Lung (tissue), 12 donors: ENCODE data around the gene PTTG1. TPM values are rescaled to one million over a fixed set of nuclear protein-coding genes. Genes with fewer than 3 reads are reported as not detected.
"Not testable (repeated sequence)": the region's sequence is repeated elsewhere in the genome, so short reads cannot be mapped to it uniquely, and the experiment has no call there.

ENCODE experiments used
- ATAC-seq: fragments of 200-7000 bp; cut with Tn5 transposase; one replicate; pipeline ENCODE4 v1.9.1; 2020; ENCODE audit warnings: moderate number of reproducible peaks; ENCODE audit not compliant: insufficient read depth, low FRiP score
- DNase-seq, 3 donors: peaks; one replicate each; pipeline ENCODE4 v3.0.0-alpha.2; 2013 to 2017
- H3K27ac ChIP-seq, 2 donors: one replicate each; pipeline ENCODE4 v1.5.1; 2013; ENCODE audit warnings: mild to moderate bottlenecking in 2 of 2, moderate library complexity in 2 of 2, control low read depth in 1 of 2, inconsistent platforms in 1 of 2, low read depth in 1 of 2, low read length in 1 of 2
- H3K27me3 ChIP-seq, 3 donors: one replicate each; pipeline ENCODE4 v1.5.1; 2013; ENCODE audit warnings: low read length in 2 of 3; ENCODE audit not compliant: control insufficient read depth in 3 of 3, insufficient read depth in 3 of 3
- H3K36me3 ChIP-seq, 4 donors: one replicate each; pipeline ENCODE4 v1.5.1; 2013; ENCODE audit warnings: low read length in 4 of 4, mild to moderate bottlenecking in 1 of 4, moderate library complexity in 1 of 4; ENCODE audit not compliant: control insufficient read depth in 4 of 4, insufficient read depth in 4 of 4
- H3K4me1 ChIP-seq, 5 donors: one replicate each; pipeline ENCODE4 v1.5.1; 2013; ENCODE audit warnings: low read length in 5 of 5, mild to moderate bottlenecking in 2 of 5, moderate library complexity in 1 of 5; ENCODE audit not compliant: control insufficient read depth in 5 of 5, insufficient read depth in 5 of 5
- H3K4me3 ChIP-seq: one replicate; pipeline ENCODE4 v1.5.1; 2013; ENCODE audit warnings: mild to moderate bottlenecking, control low read depth, moderate library complexity
- H3K9ac ChIP-seq, 2 donors: one replicate each; pipeline ENCODE4 v1.5.1; 2013; ENCODE audit warnings: low read length in 2 of 2, control low read depth in 1 of 2; ENCODE audit not compliant: insufficient read depth in 1 of 2
- H3K9me3 ChIP-seq, 4 donors: one replicate each; pipeline ENCODE4 v1.5.1; 2013; ENCODE audit warnings: low read length in 3 of 4, mild to moderate bottlenecking in 1 of 4, moderate library complexity in 1 of 4; ENCODE audit not compliant: control insufficient read depth in 4 of 4, insufficient read depth in 3 of 4
- CTCF ChIP-seq: IDR thresholded peaks from 2 replicates; pipeline ENCODE4 v1.5.1; 2012; ENCODE audit warnings: mild to moderate bottlenecking; ENCODE audit errors: control extremely low read depth, extremely low read depth
- WGBS, 2 donors: extraction: QIAGEN DNeasy Blood & Tissue Kit; methylation state at CpG; one replicate each; pipeline ENCODE4 v1.1.7; 2013; 5-methylcytosine and 5-hydroxymethylcytosine counted together
- polyA plus RNA-seq, 2 donors: library from polyadenylated mRNA; stranded (reverse); fragments of 200-250 nt; gene quantifications; one replicate each; pipeline ENCODE4 v1.2.1, GENCODE V29; 2013
- total RNA-seq, 2 donors: library from RNA; depleted of rRNA in 1 of 2; stranded (reverse); fragments of >200 nt in 1 of 2; gene quantifications; one replicate each; pipeline ENCODE4 v1.2.1, GENCODE V29; 2014 to 2021
- donor health status: control.
- donor health status: control.
- donor health status: Bipolar disorder and iron deficiency.
- donor health status: healthy.
- donor health status: DM: yes; HTN: yes; CAD: no.

Gene PTTG1
- total and polyA plus RNA-seq, 4 donors: 4.0 to 29.2 (median 15.4) TPM

GRCh38 chr5:160434022-160434531 is 12.4 kb downstream of the PTTG1 start:
- no peak for ATAC-seq
- WGBS, 2 donors: 70 to 81% methylated on average over 9 of the region's 9 CpGs
- H3K9ac ChIP-seq: no peak overlapping the region
- no peak overlapping the region for H3K27ac ChIP-seq
- H3K4me3 ChIP-seq: no peak overlapping the region
- no peaks in the 10 kb centered on the region for H3K27me3 ChIP-seq
- no peaks in the 10 kb centered on the region for H3K36me3 ChIP-seq
- DNase-seq: peak; percentile 37 to 80 (median 75)
- no peak for TF ChIP-seq CTCF
- no peaks in the 10 kb centered on the region for H3K9me3 ChIP-seq
- peaks cover 0 to 13% (median 0%) of the 10 kb centered on the region in 5 donors for H3K4me1 ChIP-seq

- no peak for DNase-seq
- TF ChIP-seq CTCF: no peak
- H3K4me3 ChIP-seq: no peak overlapping the region
- no peak overlapping the region for H3K27ac ChIP-seq
- peaks cover 0 to 13% (median 0%) of the 10 kb centered on the region in 5 donors for H3K4me1 ChIP-seq
- H3K9me3 ChIP-seq: no peaks in the 10 kb centered on the region
- H3K9ac ChIP-seq: no peak overlapping the region
- no peaks in the 10 kb centered on the region for H3K36me3 ChIP-seq
- WGBS, 2 donors: 72 to 85% methylated on average over 1 of the region's 1 CpG
- H3K27me3 ChIP-seq: no peaks in the 10 kb centered on the region
- ATAC-seq: no peak
Measured at GRCh38 chr5:160435532-160435931, 13.9 kb downstream of the PTTG1 start.

- Histone ChIP-seq H3K9me3 (no peaks in the 10 kb centered on the region), H3K27me3 (no peaks in the 10 kb centered on the region), H3K4me1 (peaks cover 0 to 13% (median 0%) of the 10 kb centered on the region in 5 donors), H3K27ac (no peak overlapping the region), H3K4me3 (no peak overlapping the region), H3K9ac (no peak overlapping the region), H3K36me3 (no peaks in the 10 kb centered on the region)
- WGBS, 2 donors: 94% methylated on average over 4 of the region's 4 CpGs
- DNase-seq (no peak), ATAC-seq (no peak)
- TF ChIP-seq CTCF: no peak
Measured at GRCh38 chr5:160436017-160436416, 14.4 kb downstream of the PTTG1 start.

GRCh38 chr5:160436661-160437060 is 15.0 kb downstream of the PTTG1 start:
- not testable (repeated sequence) for ATAC-seq, H3K36me3 ChIP-seq, DNase-seq, H3K9me3 ChIP-seq, H3K4me3 ChIP-seq, H3K9ac ChIP-seq, H3K27me3 ChIP-seq, H3K27ac ChIP-seq
- WGBS, 2 donors: 20 to 41% methylated on average over 6 of the region's 6 CpGs
- H3K4me1 ChIP-seq: peaks cover 0 to 13% (median 0%) of the 10 kb centered on the region in 5 donors
